Right ventricle myocardium superior (tissue), 1 donor: ENCODE results near the gene MAP2K6. TPM values are rescaled to one million over a fixed set of nuclear protein-coding genes. Genes with fewer than 3 reads are reported as not detected.

Experiments
- ATAC-seq: fragments of 200-7000 bp; cut with Tn5 transposase; one replicate; pipeline ENCODE4 v1.9.1; 2020; ENCODE audit warnings: mild to moderate bottlenecking; ENCODE audit not compliant: poor library complexity
- DNase-seq: peaks from one replicate; pipeline ENCODE4 v3.0.0-alpha.2; 2020
- intact Hi-C: fragments of 100-400 bp; cut with DNase I; formaldehyde crosslinking; loops from one replicate; pipeline ENCODE4 v1.11.2; 2022
- long read RNA-seq: library from polyadenylated mRNA; unstranded; transcript quantifications from one replicate; pipeline ENCODE4 v2.0.0, GENCODE V29; 2021
- total RNA-seq: library from RNA; stranded (reverse); fragmentation: NEBNext Ultra II Directional; extraction: Animal tissue kit (Norgen Biotek cat#: 25700); gene quantifications from one replicate; pipeline ENCODE4 v1.2.1, GENCODE V29; 2021
- donor health status: DM: no; HTN: yes; CAD: no; lungs with severe emphysema.

MAP2K6 gene
- 2.8 TPM for total RNA-seq
- long read RNA-seq, full-length matches to known transcripts: 1 of 1 reads
- long read RNA-seq, partial matches to known transcripts: 0 of 1 reads
- long read RNA-seq, other reads (novel, unspliced or antisense): 0 of 1 reads

- DNase-seq (peak; percentile 92), ATAC-seq (peak; percentile 99)
- intact Hi-C loops: loop anchor here (10.0 kb wide), 1 partner anchor 90 kb away; no protein-coding TSS in a partner anchor
Observed at GRCh38 chr17:69414408-69415274, at the start of gene MAP2K6. Gene MAP2K6, plus strand, starts transcription at chr17:69414697. Its CDS starts 288 bp downstream, at chr17:69414985.

DNA sequence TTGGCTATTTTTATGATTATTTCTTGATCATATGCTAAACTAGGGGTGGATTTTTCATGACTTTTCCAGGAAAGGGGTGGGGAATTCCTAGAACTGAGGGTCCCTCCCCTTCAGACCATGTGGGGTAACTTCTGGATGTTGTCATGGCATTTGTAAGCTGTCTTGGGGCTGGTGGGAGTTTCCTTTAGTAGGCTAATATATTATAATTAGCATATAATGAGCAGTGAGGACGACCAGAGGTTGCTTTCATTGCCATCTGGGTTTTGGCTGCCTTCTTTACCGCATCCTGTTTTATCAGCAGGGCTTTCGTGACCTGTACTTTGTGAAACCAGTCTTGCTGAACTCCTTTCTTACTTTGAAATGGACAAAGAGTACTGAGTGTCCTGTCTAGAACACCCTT is 47.2 kb upstream of the MAP2K6 start:
- ATAC-seq: no peak
- intact Hi-C loops: no loop called here

GRCh38 chr17:69373069-69373468 is 41.4 kb upstream of the MAP2K6 start:
- intact Hi-C loops: no loop called here
- no peak for DNase-seq
- no peak for ATAC-seq

More for the DNA sequence above, 47.2 kb upstream of the MAP2K6 start:
- no peak for DNase-seq

GRCh38 chr17:69375229-69375628 is 39.3 kb upstream of the MAP2K6 start:
- DNase-seq (no peak), ATAC-seq (no peak)
- intact Hi-C loops: no loop called here

- ATAC-seq: no peak
Observed at GRCh38 chr17:69388822-69389442, 25.6 kb upstream of the MAP2K6 start.

GRCh38 chr17:69390795-69391501 is 23.5 kb upstream of the MAP2K6 start:
- no peak for DNase-seq
- intact Hi-C loops: no loop called here
- no peak for ATAC-seq

More at GRCh38 chr17:69388822-69389442, 25.6 kb upstream of the MAP2K6 start:
- DNase-seq: no peak
- intact Hi-C loops: no loop called here

GRCh38 chr17:69401251-69401650 is 13.2 kb upstream of the MAP2K6 start:
- intact Hi-C loops: no loop called here
- DNase-seq (no peak), ATAC-seq (no peak)

- no peak for DNase-seq
Observed at GRCh38 chr17:69402052-69402451, 12.4 kb upstream of the MAP2K6 start.

GRCh38 chr17:69404399-69404798 is 10.1 kb upstream of the MAP2K6 start:
- ATAC-seq (no peak), DNase-seq (no peak)
- intact Hi-C loops: no loop called here

More at GRCh38 chr17:69402052-69402451, 12.4 kb upstream of the MAP2K6 start:
- intact Hi-C loops: no loop called here
- no peak for ATAC-seq

DNA sequence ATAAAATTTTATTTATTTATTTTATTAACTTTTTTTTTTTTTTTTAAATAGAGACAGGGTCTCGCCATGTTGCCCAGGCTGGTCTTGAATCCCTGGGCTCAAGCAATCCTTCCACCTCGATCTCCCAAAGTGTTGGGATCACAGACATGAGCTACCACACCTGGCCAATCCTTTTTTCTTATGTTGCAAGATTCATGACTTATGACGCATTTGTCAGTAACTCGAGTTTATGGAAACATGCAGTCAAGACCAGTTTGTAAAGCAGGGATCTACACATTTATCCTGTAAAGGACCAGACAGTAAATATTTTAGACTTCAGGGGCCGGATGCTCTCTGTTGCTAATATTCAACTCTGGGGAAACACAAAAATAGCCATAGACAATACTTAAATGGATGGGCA is 9.4 kb upstream of the MAP2K6 start:
- ATAC-seq (no peak), DNase-seq (no peak)
- intact Hi-C loops: no loop called here

- ATAC-seq (no peak), DNase-seq (no peak)
- intact Hi-C loops: no loop called here
Observed at GRCh38 chr17:69406941-69407340, 7.6 kb upstream of the MAP2K6 start.

- ATAC-seq (no peak), DNase-seq (no peak)
- intact Hi-C loops: no loop called here
Observed at GRCh38 chr17:69407759-69408158, 6.7 kb upstream of the MAP2K6 start.

GRCh38 chr17:69410671-69411070 is 3.8 kb upstream of the MAP2K6 start:
- intact Hi-C loops: loop anchor here (10.0 kb wide), 1 partner anchor 94 kb away; no protein-coding TSS in a partner anchor
- DNase-seq: no peak
- no peak for ATAC-seq

DNA sequence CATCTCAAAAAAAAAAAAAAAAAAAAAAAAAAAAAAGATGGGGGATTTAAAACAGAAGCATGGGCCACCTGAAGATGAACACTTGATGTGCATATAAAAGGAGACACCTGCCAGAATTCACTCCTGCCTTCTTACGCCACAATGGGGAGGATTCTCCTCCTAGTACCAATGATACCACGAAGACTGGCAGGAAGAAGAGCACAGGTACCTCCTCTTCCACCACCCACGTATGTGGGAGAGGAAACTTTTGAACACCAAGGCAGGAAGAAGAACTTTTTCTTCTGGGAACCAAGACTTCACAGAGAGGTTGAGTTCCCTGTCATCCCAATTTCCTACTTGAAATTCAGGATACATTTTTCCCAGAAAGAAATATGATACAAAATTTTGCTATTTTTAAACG is 2.7 kb upstream of the MAP2K6 start:
- ATAC-seq: no peak
- no peak for DNase-seq
- intact Hi-C loops: loop anchor here (10.0 kb wide), 1 partner anchor 93 kb away; no protein-coding TSS in a partner anchor

DNA sequence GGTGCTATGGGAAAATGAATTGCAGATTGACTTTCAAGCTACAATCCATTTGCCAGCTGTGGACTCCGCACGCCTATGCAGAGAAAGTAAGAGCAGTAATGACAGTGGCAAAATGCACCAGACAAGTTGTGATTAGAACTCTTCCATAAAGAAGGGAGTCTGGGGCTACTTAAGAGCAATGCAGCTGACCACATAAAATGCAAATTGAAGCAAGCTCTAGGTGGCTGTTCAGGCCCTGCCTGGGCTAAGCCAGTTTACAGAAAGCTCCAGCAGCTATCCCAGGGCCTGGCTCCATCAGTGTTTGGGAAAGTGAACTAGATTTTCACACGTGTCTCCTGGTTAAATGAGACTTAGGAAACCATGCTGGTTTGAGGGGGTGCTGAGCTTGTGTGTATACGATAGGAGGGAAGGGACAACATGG is 2.2 kb upstream of the MAP2K6 start:
- no peak for ATAC-seq
- DNase-seq: no peak
- intact Hi-C loops: loop anchor here (10.0 kb wide), 1 partner anchor 93 kb away; no protein-coding TSS in a partner anchor

DNA sequence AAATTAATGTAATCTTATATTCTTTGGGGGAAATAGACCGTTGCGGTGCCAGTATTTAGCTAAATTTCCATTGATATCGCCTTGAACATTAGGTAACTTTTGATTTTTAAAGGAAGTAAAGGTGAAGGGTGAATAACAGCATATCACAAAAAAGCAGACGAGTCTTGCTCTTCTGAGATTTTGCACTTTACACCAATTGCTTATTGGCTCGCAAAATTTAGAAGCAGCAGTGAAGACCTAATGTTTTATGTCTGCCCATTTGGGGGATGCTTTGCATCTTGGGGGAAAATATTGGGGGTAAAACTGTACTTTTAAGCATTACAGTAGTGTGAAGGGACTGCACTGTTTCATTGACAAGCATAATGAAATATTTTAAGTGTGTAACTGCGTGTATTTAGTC is 934 bp downstream of the MAP2K6 start:
- intact Hi-C loops: loop anchor here (10.0 kb wide), 1 partner anchor 89 kb away; no protein-coding TSS in a partner anchor
- DNase-seq (no peak), ATAC-seq (no peak)

- DNase-seq (no peak), ATAC-seq (no peak)
- intact Hi-C loops: loop anchor here (10.0 kb wide), 1 partner anchor 87 kb away; no protein-coding TSS in a partner anchor
Observed at GRCh38 chr17:69417545-69418483, 3.3 kb downstream of the MAP2K6 start.

DNA sequence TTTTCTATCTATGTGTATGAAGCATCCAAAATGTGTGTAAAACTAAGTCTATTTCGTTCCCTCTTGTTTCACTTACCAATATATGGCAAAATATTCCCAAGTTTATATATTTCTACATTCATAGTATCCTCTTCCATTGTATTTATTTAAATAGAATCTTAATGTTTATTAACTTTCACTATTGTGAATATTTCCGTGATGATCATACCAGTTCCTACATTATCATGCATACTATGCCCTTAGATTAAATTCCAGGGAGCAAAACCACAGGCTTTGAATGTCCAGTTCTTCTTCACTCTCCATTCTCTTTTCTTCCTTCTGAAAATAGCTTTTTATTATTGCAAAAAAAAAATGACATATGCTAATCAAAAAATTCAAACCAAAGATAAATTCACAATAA is 4.0 kb downstream of the MAP2K6 start:
- intact Hi-C loops: loop anchor here (10.0 kb wide), 1 partner anchor 86 kb away; no protein-coding TSS in a partner anchor

More for the DNA sequence above, 4.0 kb downstream of the MAP2K6 start:
- DNase-seq: no peak
- ATAC-seq: no peak
